Testis (tissue), 2 donors: ENCODE data around the gene FAM131B.

Experiments used
- POLR2A ChIP-seq: fragments of 450-650 bp; IDR thresholded peaks from one replicate; pipeline ENCODE4 v1.6.1; 2017; ENCODE audit warnings: antibody characterized with exemption, mild to moderate bottlenecking, moderate library complexity
- TF ChIP-seq, protein P1 (sequence below), 3 experiments: fragments of 450-650 bp in 2 of 3; fragments of 200-600 bp in 1 of 3; sonication (generic) in 1 of 3; IDR thresholded peaks; one replicate each; pipeline ENCODE4 v1.5.1; 2016 to 2019; ENCODE audit warnings: antibody characterized with exemption in 3 of 3, mild to moderate bottlenecking in 2 of 3, moderate library complexity in 1 of 3

DNA sequence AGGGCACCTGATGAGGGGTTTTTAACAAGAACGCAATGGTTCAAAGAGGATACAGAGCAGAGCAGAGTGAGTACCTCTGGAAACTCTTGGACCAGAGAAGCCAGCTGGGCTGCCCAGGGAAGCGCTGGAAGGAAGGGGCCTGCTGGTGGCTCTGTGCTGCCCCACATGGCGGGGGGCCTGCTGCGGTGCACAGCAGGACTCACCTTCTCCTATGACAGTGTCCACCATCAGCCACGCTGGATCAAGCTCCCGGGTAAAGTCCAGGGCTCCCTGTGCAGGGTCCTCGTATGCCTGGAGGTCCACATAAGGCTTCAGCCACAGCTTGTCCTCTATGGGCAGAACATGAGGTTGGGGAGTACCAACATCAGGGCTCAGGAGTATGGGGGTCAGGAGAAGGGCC lies 33.7 kb upstream of the FAM131B start:
- TF ChIP-seq, protein P1, sequence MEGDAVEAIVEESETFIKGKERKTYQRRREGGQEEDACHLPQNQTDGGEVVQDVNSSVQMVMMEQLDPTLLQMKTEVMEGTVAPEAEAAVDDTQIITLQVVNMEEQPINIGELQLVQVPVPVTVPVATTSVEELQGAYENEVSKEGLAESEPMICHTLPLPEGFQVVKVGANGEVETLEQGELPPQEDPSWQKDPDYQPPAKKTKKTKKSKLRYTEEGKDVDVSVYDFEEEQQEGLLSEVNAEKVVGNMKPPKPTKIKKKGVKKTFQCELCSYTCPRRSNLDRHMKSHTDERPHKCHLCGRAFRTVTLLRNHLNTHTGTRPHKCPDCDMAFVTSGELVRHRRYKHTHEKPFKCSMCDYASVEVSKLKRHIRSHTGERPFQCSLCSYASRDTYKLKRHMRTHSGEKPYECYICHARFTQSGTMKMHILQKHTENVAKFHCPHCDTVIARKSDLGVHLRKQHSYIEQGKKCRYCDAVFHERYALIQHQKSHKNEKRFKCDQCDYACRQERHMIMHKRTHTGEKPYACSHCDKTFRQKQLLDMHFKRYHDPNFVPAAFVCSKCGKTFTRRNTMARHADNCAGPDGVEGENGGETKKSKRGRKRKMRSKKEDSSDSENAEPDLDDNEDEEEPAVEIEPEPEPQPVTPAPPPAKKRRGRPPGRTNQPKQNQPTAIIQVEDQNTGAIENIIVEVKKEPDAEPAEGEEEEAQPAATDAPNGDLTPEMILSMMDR (IDR thresholded peaks at IDR 0.05): no peak
- TF ChIP-seq POLR2A: no peak
